ENCODE data around the gene SAP25.

Gene SAP25

GRCh38 chr7:100573691-100574361 lies at the start of gene SAP25:
Gene SAP25, minus strand, starts transcription at chr7:100573900. Its CDS starts 158 bp downstream, at chr7:100573742.
- DNase-seq = no peak

- no peak for DNase-seq
Observed at GRCh38 chr7:100621554-100621953, 47.9 kb upstream of the SAP25 start.

GRCh38 chr7:100620804-100621203 lies 47.1 kb upstream of the SAP25 start:
- DNase-seq = no peak

DNA sequence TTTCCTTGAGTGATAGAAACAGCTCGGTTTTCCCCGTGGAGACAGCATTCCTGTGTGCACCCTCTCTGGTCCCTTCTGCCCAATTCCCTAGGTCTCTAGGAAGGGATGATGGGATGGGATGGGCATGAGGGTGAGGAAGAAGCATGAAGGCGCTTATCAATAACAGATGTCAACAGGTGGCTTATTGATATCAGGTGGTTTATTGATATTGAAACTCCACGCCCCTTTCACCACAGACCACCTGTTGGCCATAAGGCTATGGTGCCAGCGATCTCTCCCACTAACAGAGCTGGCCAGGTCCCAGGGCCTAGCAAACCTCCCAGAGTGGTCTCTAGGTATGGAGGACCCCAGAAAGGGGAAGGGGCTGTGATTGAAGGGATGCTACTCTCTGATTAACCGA lies 46.5 kb upstream of the SAP25 start:
- no peak for DNase-seq

GRCh38 chr7:100614308-100614861 lies 40.7 kb upstream of the SAP25 start:
- no peak for DNase-seq

DNA sequence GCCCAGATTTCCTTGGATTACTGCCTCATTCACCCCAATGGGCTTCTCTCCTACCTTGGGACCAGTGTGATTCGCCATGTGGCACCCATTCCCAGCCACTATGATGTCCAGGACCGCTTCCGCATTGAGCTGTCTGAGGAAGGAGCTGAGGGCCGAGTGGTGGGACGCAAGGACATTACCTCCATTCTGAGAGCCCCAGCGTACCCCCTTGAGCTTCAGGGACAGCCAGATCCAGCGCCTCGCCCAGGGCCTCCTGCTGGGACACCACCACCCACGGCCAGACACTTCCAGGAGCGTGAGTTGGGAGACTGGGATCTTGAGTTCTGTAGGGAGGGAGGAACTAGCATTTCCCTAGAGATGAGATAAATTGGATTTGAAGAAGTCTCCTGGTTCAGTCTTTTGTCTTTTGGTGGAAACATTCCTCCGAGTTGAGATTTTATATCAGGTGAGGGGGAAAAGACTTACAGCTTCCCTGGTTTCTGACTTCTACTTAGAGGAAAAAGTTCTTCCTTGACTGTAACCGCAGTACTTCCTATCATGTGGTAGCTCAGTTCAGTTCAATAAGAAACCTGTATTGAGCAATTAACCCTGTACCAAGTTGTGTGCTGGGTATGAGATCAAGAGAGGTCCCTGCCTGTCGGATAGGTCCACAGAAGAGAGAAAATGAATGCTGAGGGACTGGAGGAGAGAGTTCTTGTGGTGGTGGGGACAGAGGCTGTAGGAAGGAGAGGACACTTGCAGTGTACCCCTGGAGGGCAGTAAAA lies 39.9 kb upstream of the SAP25 start:
- no peak for DNase-seq

- DNase-seq = no peak
Observed at GRCh38 chr7:100612730-100613390, 39.2 kb upstream of the SAP25 start.

DNA sequence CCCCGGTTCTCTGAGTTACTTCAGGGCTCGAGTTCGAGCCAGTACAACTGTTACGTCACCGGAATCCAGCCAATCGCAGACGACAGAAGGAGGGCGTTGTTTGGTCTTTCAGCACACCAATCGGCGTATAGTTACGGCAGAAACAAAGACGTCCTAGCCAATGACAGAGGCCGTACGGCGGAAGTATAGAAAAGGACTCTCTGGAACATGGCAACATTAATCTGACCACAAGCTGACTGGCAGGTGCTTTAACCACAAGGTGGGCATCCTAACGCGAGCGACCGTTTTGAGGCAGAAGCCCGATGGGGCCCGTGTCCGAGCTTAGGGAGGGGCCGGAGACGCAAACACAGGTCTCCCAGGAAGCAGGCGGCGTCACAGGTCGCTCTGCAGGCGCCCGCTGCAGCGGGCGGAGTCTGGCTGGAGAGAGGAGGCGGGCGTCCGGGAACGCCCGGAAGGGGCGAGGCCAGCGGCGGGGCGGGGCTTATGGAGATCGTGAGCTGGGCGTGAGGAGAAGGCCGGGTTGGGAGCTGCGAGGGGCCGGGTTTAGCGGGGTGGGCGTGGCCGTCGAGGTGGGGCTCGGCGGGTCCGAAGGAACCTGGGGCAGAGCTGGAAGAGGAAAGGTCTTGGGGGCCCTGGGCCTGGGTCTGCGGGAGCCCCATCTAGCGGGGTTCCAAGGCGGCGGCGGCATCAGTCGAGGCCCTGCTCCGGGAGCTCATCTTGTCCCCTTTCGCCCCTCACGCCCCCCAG lies 38.5 kb upstream of the SAP25 start, which contains the start of gene MOSPD3:
MOSPD3 (plus strand) TSS at position 558 of the 747 bp plus-strand sequence. CDS start 252 bp downstream, outside the sequence.
- DNase-seq = peak; percentile 99

- DNase-seq = no peak
Observed at GRCh38 chr7:100609958-100610357, 36.3 kb upstream of the SAP25 start.

DNA sequence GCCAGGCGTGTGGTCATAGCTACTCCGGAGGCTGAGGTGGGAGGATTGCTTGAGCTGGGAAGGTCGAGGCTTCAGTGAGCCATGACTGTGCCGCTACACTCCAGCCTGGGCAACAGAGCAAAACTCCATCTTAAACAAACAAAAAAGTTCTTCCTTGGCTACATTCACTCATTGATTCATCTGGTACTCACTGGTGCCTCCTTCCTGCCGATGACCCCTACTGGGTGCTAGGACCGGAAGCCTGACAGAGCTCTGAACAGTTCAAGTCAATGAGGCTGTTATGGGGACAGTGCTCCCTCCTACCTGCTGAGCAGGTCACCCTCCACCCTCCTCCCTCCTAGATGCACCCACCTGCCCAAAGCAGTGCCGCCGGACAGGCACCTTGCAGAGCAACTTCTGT lies 33.4 kb upstream of the SAP25 start:
- no peak for DNase-seq

DNA sequence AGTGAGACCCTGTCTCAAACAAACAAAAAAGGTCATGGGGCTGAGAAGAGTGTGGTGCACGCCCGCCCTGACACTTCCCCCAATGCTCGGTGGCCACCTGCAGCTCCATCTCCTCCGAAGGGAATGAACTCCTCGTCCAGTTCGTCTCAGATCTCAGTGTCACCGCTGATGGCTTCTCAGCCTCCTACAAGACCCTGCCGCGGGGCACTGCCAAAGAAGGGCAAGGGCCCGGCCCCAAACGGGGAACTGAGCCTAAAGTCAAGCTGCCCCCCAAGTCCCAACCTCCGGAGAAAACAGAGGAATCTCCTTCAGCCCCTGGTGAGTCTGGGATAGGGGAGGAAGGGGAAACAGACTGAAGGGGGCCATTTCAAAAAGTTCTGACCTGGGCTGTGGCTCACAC lies 32.6 kb upstream of the SAP25 start:
- no peak for DNase-seq

GRCh38 chr7:100604976-100605911 lies 31.5 kb upstream of the SAP25 start:
- peak; percentile 39 for DNase-seq

GRCh38 chr7:100604028-100604975 lies 30.6 kb upstream of the SAP25 start:
- DNase-seq = peak; percentile 71

DNA sequence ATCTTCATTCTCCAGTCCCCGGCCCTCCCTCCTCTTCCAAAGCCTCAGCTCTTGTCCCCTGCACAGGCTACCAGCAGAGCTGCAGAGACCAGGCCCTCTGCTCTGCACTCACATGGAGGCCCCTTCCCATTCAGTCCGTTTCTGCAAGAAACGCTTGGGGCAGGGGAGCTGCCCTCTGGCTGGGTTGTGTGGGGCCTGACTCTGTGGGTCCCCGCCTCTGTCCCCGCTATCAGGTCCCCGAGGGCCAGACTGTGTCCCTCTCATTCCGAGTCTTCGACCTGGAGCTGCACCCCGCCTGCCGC lies 30.0 kb upstream of the SAP25 start:
- DNase-seq = no peak

- DNase-seq = no peak
Observed at GRCh38 chr7:100602889-100603725, 29.4 kb upstream of the SAP25 start.

DNA sequence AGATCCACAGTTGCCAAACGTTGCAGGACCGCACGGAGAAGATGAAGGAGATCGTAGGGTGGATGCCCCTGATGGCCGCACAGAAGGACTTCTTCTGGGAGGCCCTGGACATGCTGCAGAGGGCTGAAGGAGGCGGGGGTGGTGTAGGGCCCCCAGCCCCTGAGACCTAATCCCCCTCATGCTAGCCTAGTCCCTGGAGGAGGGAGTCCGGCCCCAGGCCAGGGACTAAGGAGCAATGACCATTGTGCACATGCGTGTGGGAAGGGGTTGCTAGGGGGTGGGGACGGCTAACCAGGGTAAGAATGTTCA lies 27.0 kb upstream of the SAP25 start:
- no peak for DNase-seq

GRCh38 chr7:100599911-100600729 lies 26.4 kb upstream of the SAP25 start:
- DNase-seq = no peak

DNA sequence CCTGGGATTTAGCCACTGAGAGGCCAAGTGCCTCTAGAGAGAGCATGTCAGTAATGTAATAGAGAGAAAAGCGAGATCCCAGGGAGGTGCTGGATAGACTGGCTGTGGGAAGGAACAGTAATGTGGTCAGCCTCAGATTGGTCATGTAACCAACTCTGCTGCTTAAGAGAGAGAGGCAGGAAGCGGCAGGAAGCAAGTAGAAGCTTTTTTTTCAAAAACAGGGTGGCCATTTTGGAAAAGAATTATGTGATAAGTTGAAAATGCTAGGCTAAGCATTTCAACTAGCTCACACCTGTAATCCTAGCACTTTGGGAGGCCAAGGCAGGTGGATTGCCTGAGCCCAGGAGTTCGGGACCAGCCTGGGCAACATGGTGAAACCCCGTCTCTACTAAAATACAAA lies 24.7 kb upstream of the SAP25 start:
- DNase-seq = no peak

- no peak for DNase-seq
Observed at GRCh38 chr7:100595188-100595587, 21.5 kb upstream of the SAP25 start.
